Measurements from ENCODE around the gene TSEN15. TPM values are rescaled to one million over a fixed set of nuclear protein-coding genes. Genes with fewer than 3 reads are reported as not detected.

The TSEN15 gene
- total and polyA plus RNA-seq, 2 donors from 2014 or later, result 24.7 to 25.6 TPM

- DNase-seq, result no peak
- intact Hi-C loops (cut with DNase I), result loop anchor here (10.0 kb wide), 1 partner anchor 144 kb away; no protein-coding TSS in a partner anchor
- no peak for TF ChIP-seq CTCF (IDR thresholded peaks at IDR 0.05; ENCODE audit: borderline replicate concordance, extremely low read depth, insufficient read depth)
- Histone ChIP-seq H3K4me1 (ENCODE audit: control insufficient read depth in 2 of 3, insufficient read depth in 2 of 3, low read depth in 1 of 3, low read length in 3 of 3) (peaks cover 0 to 3% (median 0%) of the 10 kb centered on the region in 3 donors), H3K27me3 (ENCODE audit: control insufficient read depth, insufficient read depth, low read length) (no peaks in the 10 kb centered on the region), H3K27ac (ENCODE audit: low read depth in 2 of 2, low read length in 2 of 2) (no peak overlapping the region), H3K9me3 (ENCODE audit: control insufficient read depth in 2 of 3, insufficient read depth in 1 of 3, low read length in 3 of 3) (no peaks in the 10 kb centered on the region), H3K36me3 (ENCODE audit: control insufficient read depth in 2 of 3, insufficient read depth in 3 of 3, low read length in 3 of 3) (no peaks in the 10 kb centered on the region), H3K9ac (ENCODE audit: low read length in 3 of 3) (no peak overlapping the region), H3K4me3 (ENCODE audit: low read length in 3 of 3) (no peak overlapping the region)
- FAIRE-seq, result no peak
Measured at GRCh38 chr1:184080309-184080708, 28.8 kb downstream of the TSEN15 start.

GRCh38 chr1:184082541-184083415 is 31.2 kb downstream of the TSEN15 start:
- TF ChIP-seq CTCF (IDR thresholded peaks at IDR 0.05; ENCODE audit: borderline replicate concordance, extremely low read depth, insufficient read depth), result no peak
- DNase-seq (no peak), FAIRE-seq (no peak)
- H3K9me3 ChIP-seq (ENCODE audit: control insufficient read depth in 2 of 3, insufficient read depth in 1 of 3, low read length in 3 of 3), result no peaks in the 10 kb centered on the region
- no peak overlapping the region for H3K27ac ChIP-seq (ENCODE audit: low read depth in 2 of 2, low read length in 2 of 2)
- H3K36me3 ChIP-seq (ENCODE audit: control insufficient read depth in 2 of 3, insufficient read depth in 3 of 3, low read length in 3 of 3), result no peaks in the 10 kb centered on the region
- no peaks in the 10 kb centered on the region for H3K27me3 ChIP-seq (ENCODE audit: control insufficient read depth, insufficient read depth, low read length)
- H3K4me3 ChIP-seq (ENCODE audit: low read length in 3 of 3), result no peak overlapping the region
- H3K9ac ChIP-seq (ENCODE audit: low read length in 3 of 3), result no peak overlapping the region
- intact Hi-C loops (cut with DNase I), result loop anchor here (10.0 kb wide), 1 partner anchor 142 kb away; no protein-coding TSS in a partner anchor
- H3K4me1 ChIP-seq (ENCODE audit: control insufficient read depth in 2 of 3, insufficient read depth in 2 of 3, low read depth in 1 of 3, low read length in 3 of 3), result no peaks in the 10 kb centered on the region

GRCh38 chr1:184085667-184086066 is 34.1 kb downstream of the TSEN15 start:
- no peaks in the 10 kb centered on the region for H3K4me1 ChIP-seq (ENCODE audit: control insufficient read depth in 2 of 3, insufficient read depth in 2 of 3, low read depth in 1 of 3, low read length in 3 of 3)
- DNase-seq (no peak), FAIRE-seq (no peak)
- no peak for TF ChIP-seq CTCF (IDR thresholded peaks at IDR 0.05; ENCODE audit: borderline replicate concordance, extremely low read depth, insufficient read depth)
- no peaks in the 10 kb centered on the region for H3K36me3 ChIP-seq (ENCODE audit: control insufficient read depth in 2 of 3, insufficient read depth in 3 of 3, low read length in 3 of 3)
- no peak overlapping the region for H3K27ac ChIP-seq (ENCODE audit: low read depth in 2 of 2, low read length in 2 of 2)
- no peak overlapping the region for H3K9ac ChIP-seq (ENCODE audit: low read length in 3 of 3)
- intact Hi-C loops (cut with DNase I), result loop anchor here (10.0 kb wide), 1 partner anchor 139 kb away; no protein-coding TSS in a partner anchor
- no peak overlapping the region for H3K4me3 ChIP-seq (ENCODE audit: low read length in 3 of 3)
- no peaks in the 10 kb centered on the region for H3K27me3 ChIP-seq (ENCODE audit: control insufficient read depth, insufficient read depth, low read length)
- no peaks in the 10 kb centered on the region for H3K9me3 ChIP-seq (ENCODE audit: control insufficient read depth in 2 of 3, insufficient read depth in 1 of 3, low read length in 3 of 3)
